SU-DHL-6 (cell line): Measurements from ENCODE around the gene ANKRD33.

ENCODE experiments used
- CTCF ChIP-seq: fragments of 200-600 bp; sonication (generic); IDR thresholded peaks from one replicate; pipeline ENCODE4 v1.5.1; 2017; ENCODE audit warnings: antibody characterized with exemption, mild to moderate bottlenecking, low read length, moderate library complexity; ENCODE audit not compliant: insufficient read depth, poor library complexity, severe bottlenecking
- EZH2phosphoT487 ChIP-seq: fragments of 200-600 bp; sonication (generic), shearing (Covaris generic); conservative IDR thresholded peaks from 2 replicates; pipeline ENCODE4 v1.6.1; 2018; ENCODE audit warnings: mild to moderate bottlenecking, antibody characterized with exemption, low read length, moderate library complexity, mixed read lengths

GRCh38 chr12:51846911-51847642 lies 40.8 kb upstream of the ANKRD33 start:
- TF ChIP-seq CTCF (no peak), EZH2phosphoT487 (no peak)
